ENCODE data around the gene TMEM86B.
"Not testable (repeated sequence)": the region's sequence is repeated elsewhere in the genome, so short reads cannot be mapped to it uniquely, and the experiment has no call there.

TMEM86B gene

GRCh38 chr19:55224038-55224665, 4.4 kb downstream of the TMEM86B start:
- Histone ChIP-seq H3K27me3 (ENCODE audit: control insufficient read depth, insufficient read depth, low read length) (no peaks in the 10 kb centered on the region), H3K36me3 (ENCODE audit: insufficient read depth, low read length) (peaks cover 27% of the 10 kb centered on the region), H3K9ac (ENCODE audit: low read depth, low read length) (no peak overlapping the region), H3K4me2 (ENCODE audit: low read length) (no peak overlapping the region), H3K9me3 (replicated peaks; ENCODE audit: low read length) (no peaks in the 10 kb centered on the region), H3K4me1 (ENCODE audit: control insufficient read depth, insufficient read depth, low read length) (no peaks in the 10 kb centered on the region), H3K4me3 (ENCODE audit: low read length) (no peak overlapping the region)

GRCh38 chr19:55223291-55224037, 5.1 kb downstream of the TMEM86B start:
- Histone ChIP-seq H3K4me2 (ENCODE audit: low read length) (no peak overlapping the region), H3K9me3 (replicated peaks; ENCODE audit: low read length) (no peaks in the 10 kb centered on the region), H3K4me3 (ENCODE audit: low read length) (no peak overlapping the region), H3K9ac (ENCODE audit: low read depth, low read length) (no peak overlapping the region), H3K36me3 (ENCODE audit: insufficient read depth, low read length) (peaks cover 21% of the 10 kb centered on the region), H3K4me1 (ENCODE audit: control insufficient read depth, insufficient read depth, low read length) (no peaks in the 10 kb centered on the region), H3K27me3 (ENCODE audit: control insufficient read depth, insufficient read depth, low read length) (no peaks in the 10 kb centered on the region)

- no peaks in the 10 kb centered on the region for H3K9me3 ChIP-seq (replicated peaks; ENCODE audit: low read length)
- no peak overlapping the region for H3K4me3 ChIP-seq (ENCODE audit: low read length)
- H3K36me3 ChIP-seq (ENCODE audit: insufficient read depth, low read length), result peaks cover 3% of the 10 kb centered on the region
- no peak overlapping the region for H3K9ac ChIP-seq (ENCODE audit: low read depth, low read length)
- H3K4me1 ChIP-seq (ENCODE audit: control insufficient read depth, insufficient read depth, low read length), result peaks cover 8% of the 10 kb centered on the region
- H3K27me3 ChIP-seq (ENCODE audit: control insufficient read depth, insufficient read depth, low read length), result no peaks in the 10 kb centered on the region
- no peak overlapping the region for H3K4me2 ChIP-seq (ENCODE audit: low read length)
Observed at GRCh38 chr19:55220525-55220924, 8.0 kb downstream of the TMEM86B start.

GRCh38 chr19:55216461-55217198, 11.9 kb downstream of the TMEM86B start:
- Histone ChIP-seq H3K27me3 (ENCODE audit: control insufficient read depth, insufficient read depth, low read length) (no peaks in the 10 kb centered on the region), H3K36me3 (ENCODE audit: insufficient read depth, low read length) (no peaks in the 10 kb centered on the region), H3K4me3 (ENCODE audit: low read length) (peak overlapping the region; percentile 65), H3K9ac (ENCODE audit: low read depth, low read length) (peak overlapping the region; percentile 52), H3K9me3 (replicated peaks; ENCODE audit: low read length) (no peaks in the 10 kb centered on the region), H3K4me1 (ENCODE audit: control insufficient read depth, insufficient read depth, low read length) (peaks cover 8% of the 10 kb centered on the region), H3K4me2 (ENCODE audit: low read length) (peak overlapping the region; percentile 91)

- no peak overlapping the region for H3K4me3 ChIP-seq (ENCODE audit: low read length)
- H3K36me3 ChIP-seq (ENCODE audit: insufficient read depth, low read length), result no peaks in the 10 kb centered on the region
- no peaks in the 10 kb centered on the region for H3K9me3 ChIP-seq (replicated peaks; ENCODE audit: low read length)
- H3K4me2 ChIP-seq (ENCODE audit: low read length), result no peak overlapping the region
- H3K27me3 ChIP-seq (ENCODE audit: control insufficient read depth, insufficient read depth, low read length), result no peaks in the 10 kb centered on the region
- H3K9ac ChIP-seq (ENCODE audit: low read depth, low read length), result no peak overlapping the region
- H3K4me1 ChIP-seq (ENCODE audit: control insufficient read depth, insufficient read depth, low read length), result peaks cover 25% of the 10 kb centered on the region
Observed at GRCh38 chr19:55213547-55213946, 15.0 kb downstream of the TMEM86B start.

- Histone ChIP-seq H3K9ac (ENCODE audit: low read depth, low read length) (no peak overlapping the region), H3K36me3 (ENCODE audit: insufficient read depth, low read length) (no peaks in the 10 kb centered on the region), H3K4me1 (ENCODE audit: control insufficient read depth, insufficient read depth, low read length) (peaks cover 25% of the 10 kb centered on the region), H3K27me3 (ENCODE audit: control insufficient read depth, insufficient read depth, low read length) (no peaks in the 10 kb centered on the region), H3K9me3 (replicated peaks; ENCODE audit: low read length) (no peaks in the 10 kb centered on the region), H3K4me3 (ENCODE audit: low read length) (no peak overlapping the region), H3K4me2 (ENCODE audit: low read length) (no peak overlapping the region)
Observed at GRCh38 chr19:55212447-55212846, 16.1 kb downstream of the TMEM86B start.

GRCh38 chr19:55209693-55210472, 18.7 kb downstream of the TMEM86B start:
- H3K36me3 ChIP-seq (ENCODE audit: insufficient read depth, low read length), result no peaks in the 10 kb centered on the region
- H3K4me2 ChIP-seq (ENCODE audit: low read length), result peak overlapping the region; percentile 16
- peaks cover under 1% of the 10 kb centered on the region for H3K27me3 ChIP-seq (ENCODE audit: control insufficient read depth, insufficient read depth, low read length)
- H3K9ac ChIP-seq (ENCODE audit: low read depth, low read length), result no peak overlapping the region
- H3K4me1 ChIP-seq (ENCODE audit: control insufficient read depth, insufficient read depth, low read length), result peaks cover 27% of the 10 kb centered on the region
- H3K4me3 ChIP-seq (ENCODE audit: low read length), result no peak overlapping the region
- no peaks in the 10 kb centered on the region for H3K9me3 ChIP-seq (replicated peaks; ENCODE audit: low read length)

GRCh38 chr19:55208880-55209692, 19.5 kb downstream of the TMEM86B start, which contains the start of gene PTPRH:
PTPRH (minus strand) TSS chr19:55209501; CDS start chr19:55209433, 68 bp downstream.
- H3K4me1 ChIP-seq (ENCODE audit: control insufficient read depth, insufficient read depth, low read length), result peaks cover 27% of the 10 kb centered on the region
- peak within 1 kb of the TSS; percentile 16 for H3K4me2 ChIP-seq (ENCODE audit: low read length)
- no peaks in the 10 kb centered on the region for H3K36me3 ChIP-seq (ENCODE audit: insufficient read depth, low read length)
- H3K9ac ChIP-seq (ENCODE audit: low read depth, low read length), result no peak within 1 kb of the TSS
- H3K4me3 ChIP-seq (ENCODE audit: low read length), result no peak within 1 kb of the TSS
- no peaks in the 10 kb centered on the region for H3K9me3 ChIP-seq (replicated peaks; ENCODE audit: low read length)
- peaks cover 8% of the 10 kb centered on the region for H3K27me3 ChIP-seq (ENCODE audit: control insufficient read depth, insufficient read depth, low read length)

- Histone ChIP-seq H3K36me3 (ENCODE audit: insufficient read depth, low read length) (no peaks in the 10 kb centered on the region), H3K4me2 (ENCODE audit: low read length) (peak overlapping the region; percentile 57), H3K27me3 (ENCODE audit: control insufficient read depth, insufficient read depth, low read length) (peaks cover 15% of the 10 kb centered on the region), H3K9ac (ENCODE audit: low read depth, low read length) (peak overlapping the region; percentile 11), H3K9me3 (replicated peaks; ENCODE audit: low read length) (no peaks in the 10 kb centered on the region), H3K4me3 (ENCODE audit: low read length) (no peak overlapping the region), H3K4me1 (ENCODE audit: control insufficient read depth, insufficient read depth, low read length) (peaks cover 27% of the 10 kb centered on the region)
Observed at GRCh38 chr19:55206664-55207500, 21.7 kb downstream of the TMEM86B start.

GRCh38 chr19:55202199-55202598, 26.4 kb downstream of the TMEM86B start:
- peaks cover 32% of the 10 kb centered on the region for H3K27me3 ChIP-seq (ENCODE audit: control insufficient read depth, insufficient read depth, low read length)
- H3K36me3 ChIP-seq (ENCODE audit: insufficient read depth, low read length); H3K4me1 ChIP-seq (ENCODE audit: control insufficient read depth, insufficient read depth, low read length); H3K4me3 ChIP-seq (ENCODE audit: low read length); H3K4me2 ChIP-seq (ENCODE audit: low read length); H3K9ac ChIP-seq (ENCODE audit: low read depth, low read length); H3K9me3 ChIP-seq (replicated peaks; ENCODE audit: low read length): not testable (repeated sequence)
